CD4-positive, alpha-beta T cell treated with Interleukin-15 for 1 hour (primary cell): ENCODE data around the gene MUC5B.

ENCODE experiments used
- DNase-seq: peaks from one replicate; pipeline ENCODE4 v3.0.0-alpha.2; 2020

Gene MUC5B

DNA sequence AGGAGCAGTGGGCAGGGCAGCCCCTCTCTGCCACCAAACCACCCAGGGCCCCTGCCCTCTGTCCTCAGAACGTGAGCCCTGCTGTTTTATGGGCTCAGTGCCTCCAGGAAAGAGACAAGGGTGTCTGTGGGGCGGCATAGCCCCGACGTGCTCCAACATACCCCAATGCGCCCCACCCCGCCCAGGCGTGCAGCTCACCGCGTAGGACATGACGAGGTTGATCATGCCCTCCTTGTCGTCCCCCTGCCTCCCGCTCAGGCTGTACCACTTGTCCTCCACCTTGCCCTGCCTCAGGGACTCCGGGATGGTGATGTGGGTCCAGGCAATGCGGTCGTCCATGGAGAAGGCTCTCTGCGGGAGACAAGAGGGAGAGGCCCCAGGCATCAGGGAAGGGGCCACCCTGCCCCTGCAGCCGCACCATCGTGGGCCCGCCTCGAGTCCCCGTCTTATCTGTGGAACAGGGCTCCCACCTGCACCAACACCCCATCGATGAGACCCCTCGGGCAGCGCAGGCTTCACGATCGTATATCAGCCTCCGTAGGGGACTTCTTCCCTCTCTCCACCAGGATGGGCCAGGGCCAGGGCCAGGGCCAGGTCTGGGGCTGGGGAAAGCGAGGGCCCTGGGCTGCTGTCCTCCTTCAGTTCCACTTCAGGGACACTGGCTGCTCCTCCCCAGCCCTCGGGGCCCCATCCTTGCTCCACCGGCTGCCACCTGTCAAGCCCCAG is 65.7 kb downstream of the MUC5B start:
- DNase-seq: no peak

- DNase-seq: no peak
These were observed 66.5 kb downstream of the MUC5B start for GRCh38 chr11:1289211-1289935.

GRCh38 chr11:1290052-1291040 is 67.5 kb downstream of the MUC5B start:
- DNase-seq: no peak

- DNase-seq: no peak
These were observed 68.6 kb downstream of the MUC5B start for GRCh38 chr11:1291295-1292017.

GRCh38 chr11:1292018-1292643 is 69.3 kb downstream of the MUC5B start:
- DNase-seq: no peak

DNA sequence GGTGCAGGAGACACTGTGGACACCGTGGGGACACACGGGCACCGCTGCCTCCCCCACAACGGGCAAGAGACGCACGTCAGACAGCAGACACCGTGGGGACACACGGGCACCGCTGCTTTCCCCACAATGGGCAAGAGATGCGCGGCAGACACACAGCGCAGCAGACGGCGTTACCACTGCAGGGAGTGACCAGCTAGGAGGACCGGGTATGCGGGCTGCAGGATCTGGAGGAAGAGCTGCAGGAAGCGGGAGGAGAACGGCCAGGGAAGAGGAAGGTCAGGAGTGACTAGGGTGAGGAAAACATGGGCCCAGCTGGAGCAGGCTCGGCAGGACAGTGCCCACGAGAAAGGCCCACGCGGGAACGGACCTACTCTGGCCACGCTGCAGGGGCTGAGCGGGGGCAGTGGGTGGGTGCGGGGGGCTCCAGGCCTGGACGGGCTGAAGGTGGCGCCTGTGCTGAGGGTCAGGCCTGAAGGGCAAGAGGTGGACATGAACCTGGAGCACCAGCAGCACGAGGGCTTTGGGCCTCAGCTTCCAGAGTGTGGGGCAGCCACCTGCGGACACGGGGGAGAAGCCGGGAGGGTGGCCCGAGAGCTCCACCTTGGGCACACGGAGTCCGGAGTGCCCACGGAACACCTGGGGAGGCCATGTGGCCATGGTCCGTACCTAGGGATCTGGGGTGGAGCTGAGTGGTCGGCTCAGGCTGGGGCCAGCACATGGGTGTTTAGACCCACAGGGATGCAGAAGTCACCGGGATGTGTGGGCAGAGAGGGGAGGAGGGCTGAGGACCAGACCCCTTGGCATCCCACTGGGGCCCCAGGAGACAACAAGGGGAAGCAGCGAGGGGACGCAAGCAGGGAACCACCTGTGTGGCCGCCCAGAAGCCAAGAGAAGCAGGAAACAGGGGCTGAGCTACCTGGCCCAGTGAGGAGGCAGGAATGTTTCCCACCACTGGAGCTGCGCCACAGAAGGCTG is 70.1 kb downstream of the MUC5B start:
- DNase-seq: no peak

- DNase-seq: no peak
These were observed 70.8 kb downstream of the MUC5B start for GRCh38 chr11:1293619-1294015.

DNA sequence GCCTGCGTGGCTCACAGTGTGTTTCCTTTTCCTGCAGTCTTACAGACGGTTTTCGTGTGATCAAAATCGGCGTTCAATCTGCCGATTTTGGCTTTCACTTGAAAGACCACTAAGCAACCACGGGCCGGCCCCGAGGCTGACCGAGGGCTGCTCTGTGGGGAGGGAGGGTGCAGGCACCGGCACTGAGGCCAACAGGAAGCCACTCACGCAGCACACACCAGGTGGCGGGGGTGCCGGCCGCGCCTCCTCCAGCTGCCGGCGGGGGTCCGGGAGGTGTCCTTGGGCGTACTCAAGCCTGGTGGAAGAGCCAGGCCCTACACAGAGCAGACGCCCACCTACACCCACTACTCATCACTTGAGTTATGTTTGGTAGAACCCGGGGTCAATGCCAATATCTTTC is 72.2 kb downstream of the MUC5B start:
- DNase-seq: no peak

DNA sequence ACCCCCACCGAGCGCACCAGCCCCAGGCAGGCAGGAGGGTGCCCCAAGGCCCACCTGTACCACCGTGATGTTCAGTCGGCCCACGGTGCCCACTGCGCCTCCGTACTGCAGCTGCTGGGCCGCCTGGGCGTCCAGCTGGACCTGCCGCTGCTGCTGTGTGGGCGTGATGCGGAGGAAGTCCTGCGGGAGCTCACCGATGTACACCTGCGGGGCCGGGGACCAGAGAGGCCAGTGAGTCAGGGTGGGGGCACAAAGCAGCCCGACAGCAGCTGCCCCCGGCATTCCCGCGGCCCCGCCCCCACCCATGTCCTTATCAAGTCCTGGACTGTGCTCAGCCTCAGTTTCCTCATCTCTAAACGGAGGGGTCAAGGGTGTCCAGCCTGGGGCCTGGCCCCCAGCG is 72.7 kb downstream of the MUC5B start:
- no peak for DNase-seq

DNA sequence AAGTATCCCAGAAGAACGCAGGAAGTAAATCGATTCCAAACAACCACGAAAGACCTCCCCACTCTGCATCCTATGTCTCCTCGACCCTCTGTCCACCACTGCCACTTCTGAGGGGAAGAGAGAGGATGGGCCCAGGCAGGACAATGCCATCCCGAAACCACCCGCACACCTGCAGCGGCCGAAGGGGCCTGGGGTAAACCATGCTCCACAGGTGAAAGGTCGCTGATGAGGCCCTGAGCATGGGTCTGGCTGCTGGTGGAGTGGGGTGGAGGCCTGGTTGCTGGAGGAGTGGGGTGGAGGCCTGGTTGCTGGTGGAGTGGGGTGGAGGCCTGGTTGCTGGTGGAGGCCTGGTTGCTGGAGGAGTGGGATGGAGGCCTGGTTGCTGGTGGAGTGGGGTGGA is 73.4 kb downstream of the MUC5B start:
- DNase-seq: no peak

- DNase-seq: no peak
These were observed 74.2 kb downstream of the MUC5B start for GRCh38 chr11:1297011-1297575.

DNA sequence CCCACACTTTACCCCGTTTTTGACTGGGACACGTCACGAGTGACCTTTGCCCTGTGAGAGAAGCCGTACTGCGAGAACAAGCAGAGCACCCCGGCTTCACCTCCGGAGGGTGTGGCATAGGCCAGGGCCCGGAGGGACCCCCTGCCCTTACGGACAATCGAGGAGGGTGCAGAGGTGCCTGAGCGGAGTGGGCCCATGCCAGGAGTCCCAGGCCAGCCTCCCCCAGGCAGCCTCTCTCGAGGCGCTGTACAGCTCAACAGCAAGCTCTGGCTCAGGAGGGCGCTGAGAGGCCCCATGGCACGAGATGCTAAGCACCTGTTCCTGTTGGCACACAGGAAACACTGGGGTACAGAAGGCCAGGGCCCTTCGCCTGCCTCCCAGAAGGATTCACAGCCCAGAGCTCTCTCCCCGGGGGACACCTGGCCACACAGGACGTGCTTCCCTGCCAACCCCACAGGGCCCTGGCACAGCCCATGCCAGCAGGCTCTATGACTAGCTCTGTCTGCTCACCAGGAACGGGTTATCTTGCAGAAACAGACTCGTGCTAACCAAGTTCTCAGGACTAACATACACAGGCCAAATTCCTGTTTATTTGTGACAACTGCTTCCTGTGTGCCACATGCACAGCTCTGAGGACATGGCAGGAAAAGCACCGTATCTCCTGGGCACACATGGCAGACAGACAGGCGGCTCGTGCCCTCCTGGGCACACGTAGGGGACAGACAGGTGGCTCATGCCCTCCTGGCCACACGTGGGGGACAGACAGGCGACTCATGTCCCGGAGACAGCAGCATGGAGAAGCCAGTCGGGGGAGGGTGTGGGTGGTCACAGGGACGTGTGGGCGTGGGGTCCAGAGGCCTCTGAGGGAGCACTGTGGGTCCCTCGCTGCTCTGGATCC is 75.0 kb downstream of the MUC5B start:
- no peak for DNase-seq

DNA sequence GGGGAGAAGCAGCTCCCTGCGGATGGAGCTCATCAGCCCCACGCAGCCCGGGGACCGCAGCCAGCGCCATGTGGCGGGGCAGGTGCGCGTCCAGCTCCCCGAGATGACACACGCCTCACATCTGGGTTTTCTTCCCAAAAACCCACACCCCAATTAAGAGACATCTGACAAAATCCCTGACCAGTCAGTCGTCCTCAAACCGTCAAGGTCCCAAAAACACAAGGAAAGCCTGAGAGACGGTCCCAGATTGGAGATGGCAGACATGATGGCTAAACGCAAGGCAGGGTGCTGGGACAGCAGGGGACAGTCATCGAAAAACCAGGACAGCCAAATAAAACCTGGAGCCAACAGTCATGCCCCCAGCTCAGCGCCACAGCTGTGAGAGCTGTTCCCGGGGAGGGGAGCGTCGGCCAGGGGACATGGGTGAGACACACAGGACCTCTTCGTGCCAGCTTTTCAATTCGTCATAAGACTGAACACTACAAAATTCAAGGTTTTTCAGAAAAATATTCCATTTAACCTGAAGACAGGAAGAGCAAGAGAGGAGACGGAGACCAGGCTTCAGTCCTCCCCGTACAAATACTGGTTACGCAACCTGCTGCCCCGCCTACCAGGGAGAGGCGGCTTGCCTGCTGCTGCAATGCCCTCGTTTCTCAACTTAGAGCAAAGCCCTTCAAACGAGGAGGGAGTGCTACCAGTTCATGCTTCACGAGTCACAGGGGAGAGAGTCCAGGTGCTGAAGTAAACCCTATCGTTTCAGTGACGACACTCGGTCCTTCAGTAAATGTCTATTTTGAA is 76.0 kb downstream of the MUC5B start:
- peak; percentile 62 for DNase-seq

DNA sequence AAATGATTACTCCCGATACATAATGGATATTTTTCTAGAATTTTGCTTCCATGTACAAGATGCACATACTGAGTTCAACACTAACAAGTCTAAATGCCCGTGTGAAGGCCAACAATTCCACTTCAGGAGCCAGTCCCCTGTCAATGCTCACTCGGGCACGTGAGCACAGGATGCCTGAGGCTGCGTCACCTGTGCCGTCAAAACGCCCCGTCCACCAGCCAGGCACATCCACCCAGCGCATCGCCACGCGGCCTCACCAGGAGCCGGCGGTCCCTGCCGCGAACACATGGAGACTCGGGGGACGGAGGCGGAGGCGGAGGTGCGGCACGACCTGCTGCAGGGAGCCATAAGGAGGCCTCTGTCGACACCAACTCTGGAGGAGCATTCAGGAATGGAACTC is 76.8 kb downstream of the MUC5B start:
- DNase-seq: no peak

DNA sequence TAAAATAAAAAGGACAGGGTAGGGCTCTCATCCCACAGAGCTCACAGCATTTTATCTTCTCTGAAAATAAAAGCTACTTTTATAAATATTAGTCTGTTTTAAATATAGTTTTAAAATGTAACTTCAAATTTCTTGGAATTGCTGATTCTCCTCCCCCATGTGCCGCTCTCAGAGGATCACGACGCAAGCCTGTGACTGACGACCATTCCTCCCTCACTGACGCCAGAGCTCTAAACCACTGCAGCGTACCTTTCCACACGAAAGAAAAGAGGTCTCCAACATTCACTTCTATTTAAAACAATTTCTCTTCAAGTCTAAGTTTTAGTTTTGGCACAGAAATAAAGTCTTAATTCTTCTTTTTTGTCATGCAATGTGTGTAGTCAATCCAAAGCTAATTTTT is 77.3 kb downstream of the MUC5B start:
- no peak for DNase-seq

- no peak for DNase-seq
These were observed 77.8 kb downstream of the MUC5B start for GRCh38 chr11:1300569-1301187.

DNA sequence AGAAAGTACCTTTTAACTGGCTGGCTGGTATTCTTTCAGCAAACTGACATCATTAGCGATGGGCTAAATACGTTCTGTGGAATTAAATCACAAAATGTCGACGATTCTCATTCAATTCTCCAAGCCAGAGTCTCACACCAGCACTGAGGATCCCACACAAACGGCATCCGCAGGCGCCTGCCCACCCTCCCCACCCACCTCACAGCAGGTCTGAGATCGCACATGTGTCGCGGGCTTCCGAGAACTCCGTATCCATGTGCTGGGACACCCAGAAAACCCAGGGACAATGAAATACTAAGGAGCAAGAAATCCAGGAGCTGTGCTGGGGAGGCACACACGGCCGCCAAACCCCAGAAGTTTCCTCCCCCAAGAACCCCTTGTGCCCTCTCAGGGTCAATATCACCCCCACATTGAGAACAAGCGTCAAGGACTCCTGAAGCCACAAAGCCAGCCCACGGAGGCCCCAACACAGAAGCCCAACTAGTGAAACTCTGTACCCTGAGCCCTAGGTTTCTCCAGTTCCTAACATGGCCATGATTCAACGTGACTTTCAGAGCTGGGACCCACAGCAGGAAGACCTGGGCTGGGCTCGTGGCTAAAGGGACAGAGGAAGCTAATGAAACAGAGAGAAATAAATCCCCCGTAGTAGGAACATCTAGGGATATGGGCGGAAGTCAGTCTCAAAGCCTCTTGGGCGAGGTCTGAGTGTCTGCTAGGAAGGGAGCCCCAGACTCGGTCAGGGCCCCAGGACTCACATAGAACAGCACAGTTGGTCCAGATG is 78.5 kb downstream of the MUC5B start:
- no peak for DNase-seq
